Measurements from ENCODE around the gene FBXO41.
"Not testable (repeated sequence)": the region's sequence is repeated elsewhere in the genome, so short reads cannot be mapped to it uniquely, and the experiment has no call there.

Gene FBXO41

GRCh38 chr2:73286134-73286655 lies 1.9 kb upstream of the FBXO41 start:
- no peak for DNase-seq (ENCODE audit: low read depth in 2 of 2)

GRCh38 chr2:73285159-73285739 lies 971 bp upstream of the FBXO41 start:
- DNase-seq (ENCODE audit: low read depth in 2 of 2): no peak

GRCh38 chr2:73283545-73284295 lies 558 bp downstream of the FBXO41 start:
- no peak for DNase-seq (ENCODE audit: low read depth in 2 of 2)

- DNase-seq (ENCODE audit: low read depth in 2 of 2): no peak
These were observed 1.2 kb downstream of the FBXO41 start for GRCh38 chr2:73282924-73283544.

- DNase-seq (ENCODE audit: low read depth in 2 of 2): no peak
These were observed 3.0 kb downstream of the FBXO41 start for GRCh38 chr2:73281244-73281643.

- no peak for DNase-seq (ENCODE audit: low read depth in 2 of 2)
These were observed 4.4 kb downstream of the FBXO41 start for GRCh38 chr2:73279852-73280251.

- DNase-seq (ENCODE audit: low read depth in 2 of 2): no peak
These were observed 12.0 kb downstream of the FBXO41 start for GRCh38 chr2:73272270-73272669.

GRCh38 chr2:73269686-73270465 lies 14.4 kb downstream of the FBXO41 start:
- no peak for DNase-seq (ENCODE audit: low read depth in 2 of 2)

- peak; percentile 56 to 72 for DNase-seq (ENCODE audit: low read depth in 2 of 2)
These were observed 15.2 kb downstream of the FBXO41 start for GRCh38 chr2:73268830-73269685.

GRCh38 chr2:73268366-73268829 lies 15.9 kb downstream of the FBXO41 start:
- no peak for DNase-seq (ENCODE audit: low read depth in 2 of 2)

- DNase-seq (ENCODE audit: low read depth in 2 of 2): no peak
These were observed 17.3 kb downstream of the FBXO41 start for GRCh38 chr2:73267008-73267407.

- no peak for DNase-seq (ENCODE audit: low read depth in 2 of 2)
These were observed 18.0 kb downstream of the FBXO41 start for GRCh38 chr2:73266061-73266901.

- DNase-seq (ENCODE audit: low read depth in 2 of 2): no peak
These were observed 18.8 kb downstream of the FBXO41 start for GRCh38 chr2:73265298-73266060.

- no peak for DNase-seq (ENCODE audit: low read depth in 2 of 2)
These were observed 19.5 kb downstream of the FBXO41 start for GRCh38 chr2:73264783-73265182.

- DNase-seq (ENCODE audit: low read depth in 2 of 2): no peak
These were observed 20.0 kb downstream of the FBXO41 start for GRCh38 chr2:73264332-73264606.

GRCh38 chr2:73263540-73264331 lies 20.5 kb downstream of the FBXO41 start:
- no peak for DNase-seq (ENCODE audit: low read depth in 2 of 2)

GRCh38 chr2:73262691-73263429 lies 21.4 kb downstream of the FBXO41 start:
- DNase-seq (ENCODE audit: low read depth in 2 of 2): not testable (repeated sequence)

GRCh38 chr2:73262108-73262651 lies 22.1 kb downstream of the FBXO41 start:
- DNase-seq (ENCODE audit: low read depth in 2 of 2): no peak

All from stimulated activated CD4-positive, alpha-beta T cell treated with anti-CD3 and anti-CD28 coated beads, Interleukin-1b, Interleukin-23, amount 100 ng/mL, for 4 hours (primary cell).